ENCODE results near the gene GNG11.

- TF ChIP-seq HES4 (CRISPR knock-in tag; IDR thresholded peaks at IDR 0.05; ENCODE audit: borderline replicate concordance) (no peak), CBX5 (CRISPR knock-in tag; IDR thresholded peaks at IDR 0.05; ENCODE audit: borderline replicate concordance) (no peak), KLF13 (CRISPR knock-in tag; IDR thresholded peaks at IDR 0.05) (no peak), ZFP82 (CRISPR knock-in tag; IDR thresholded peaks at IDR 0.05; ENCODE audit: borderline replicate concordance) (no peak), POLR2AphosphoS5 (IDR thresholded peaks at IDR 0.05; ENCODE audit: low read depth, low read length) (no peak), TAF1 (CRISPR knock-in tag; IDR thresholded peaks at IDR 0.05) (no peak), FOXJ3 (CRISPR knock-in tag; IDR thresholded peaks at IDR 0.05; ENCODE audit: borderline replicate concordance) (no peak), SIN3A (IDR thresholded peaks at IDR 0.05; ENCODE audit: borderline replicate concordance, low read depth, low read length) (no peak), HDAC1 (CRISPR knock-in tag; IDR thresholded peaks at IDR 0.05) (no peak), TBL1XR1 (IDR thresholded peaks at IDR 0.05; ENCODE audit: borderline replicate concordance, low read length, partially characterized antibody) (no peak), TARDBP (CRISPR knock-in tag; IDR thresholded peaks at IDR 0.05) (no peak)
- TF ChIP-seq, protein P1, sequence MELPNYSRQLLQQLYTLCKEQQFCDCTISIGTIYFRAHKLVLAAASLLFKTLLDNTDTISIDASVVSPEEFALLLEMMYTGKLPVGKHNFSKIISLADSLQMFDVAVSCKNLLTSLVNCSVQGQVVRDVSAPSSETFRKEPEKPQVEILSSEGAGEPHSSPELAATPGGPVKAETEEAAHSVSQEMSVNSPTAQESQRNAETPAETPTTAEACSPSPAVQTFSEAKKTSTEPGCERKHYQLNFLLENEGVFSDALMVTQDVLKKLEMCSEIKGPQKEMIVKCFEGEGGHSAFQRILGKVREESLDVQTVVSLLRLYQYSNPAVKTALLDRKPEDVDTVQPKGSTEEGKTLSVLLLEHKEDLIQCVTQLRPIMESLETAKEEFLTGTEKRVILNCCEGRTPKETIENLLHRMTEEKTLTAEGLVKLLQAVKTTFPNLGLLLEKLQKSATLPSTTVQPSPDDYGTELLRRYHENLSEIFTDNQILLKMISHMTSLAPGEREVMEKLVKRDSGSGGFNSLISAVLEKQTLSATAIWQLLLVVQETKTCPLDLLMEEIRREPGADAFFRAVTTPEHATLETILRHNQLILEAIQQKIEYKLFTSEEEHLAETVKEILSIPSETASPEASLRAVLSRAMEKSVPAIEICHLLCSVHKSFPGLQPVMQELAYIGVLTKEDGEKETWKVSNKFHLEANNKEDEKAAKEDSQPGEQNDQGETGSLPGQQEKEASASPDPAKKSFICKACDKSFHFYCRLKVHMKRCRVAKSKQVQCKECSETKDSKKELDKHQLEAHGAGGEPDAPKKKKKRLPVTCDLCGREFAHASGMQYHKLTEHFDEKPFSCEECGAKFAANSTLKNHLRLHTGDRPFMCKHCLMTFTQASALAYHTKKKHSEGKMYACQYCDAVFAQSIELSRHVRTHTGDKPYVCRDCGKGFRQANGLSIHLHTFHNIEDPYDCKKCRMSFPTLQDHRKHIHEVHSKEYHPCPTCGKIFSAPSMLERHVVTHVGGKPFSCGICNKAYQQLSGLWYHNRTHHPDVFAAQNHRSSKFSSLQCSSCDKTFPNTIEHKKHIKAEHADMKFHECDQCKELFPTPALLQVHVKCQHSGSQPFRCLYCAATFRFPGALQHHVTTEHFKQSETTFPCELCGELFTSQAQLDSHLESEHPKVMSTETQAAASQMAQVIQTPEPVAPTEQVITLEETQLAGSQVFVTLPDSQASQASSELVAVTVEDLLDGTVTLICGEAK (IDR thresholded peaks at IDR 0.05) = no peak
- TF ChIP-seq, protein P1 (CRISPR knock-in tag; IDR thresholded peaks at IDR 0.05) = no peak
These were observed 16.8 kb downstream of the GNG11 start for GRCh38 chr7:93938293-93938692.
